Esophagus squamous epithelium (tissue), 4 donors: Measurements from ENCODE around the gene PRKCZ.

Source experiments
- POLR2A ChIP-seq, 4 donors: fragments of 450-650 bp; IDR thresholded peaks; one replicate each; pipeline ENCODE4 v1.6.1; 2017; ENCODE audit warnings: antibody characterized with exemption in 4 of 4, mild to moderate bottlenecking in 4 of 4, moderate library complexity in 3 of 4
- TF ChIP-seq, protein P1 (sequence below), 6 experiments: fragments of 450-650 bp in 4 of 6; fragments of 200-600 bp in 2 of 6; sonication (generic) in 2 of 6; IDR thresholded peaks; one replicate each; pipeline ENCODE4 v1.5.1; 2016 to 2019; ENCODE audit warnings: antibody characterized with exemption in 6 of 6, mild to moderate bottlenecking in 4 of 6, moderate library complexity in 4 of 6

GRCh38 chr1:2232916-2233438 is 182.8 kb downstream of the PRKCZ start:
- TF ChIP-seq, protein P1, sequence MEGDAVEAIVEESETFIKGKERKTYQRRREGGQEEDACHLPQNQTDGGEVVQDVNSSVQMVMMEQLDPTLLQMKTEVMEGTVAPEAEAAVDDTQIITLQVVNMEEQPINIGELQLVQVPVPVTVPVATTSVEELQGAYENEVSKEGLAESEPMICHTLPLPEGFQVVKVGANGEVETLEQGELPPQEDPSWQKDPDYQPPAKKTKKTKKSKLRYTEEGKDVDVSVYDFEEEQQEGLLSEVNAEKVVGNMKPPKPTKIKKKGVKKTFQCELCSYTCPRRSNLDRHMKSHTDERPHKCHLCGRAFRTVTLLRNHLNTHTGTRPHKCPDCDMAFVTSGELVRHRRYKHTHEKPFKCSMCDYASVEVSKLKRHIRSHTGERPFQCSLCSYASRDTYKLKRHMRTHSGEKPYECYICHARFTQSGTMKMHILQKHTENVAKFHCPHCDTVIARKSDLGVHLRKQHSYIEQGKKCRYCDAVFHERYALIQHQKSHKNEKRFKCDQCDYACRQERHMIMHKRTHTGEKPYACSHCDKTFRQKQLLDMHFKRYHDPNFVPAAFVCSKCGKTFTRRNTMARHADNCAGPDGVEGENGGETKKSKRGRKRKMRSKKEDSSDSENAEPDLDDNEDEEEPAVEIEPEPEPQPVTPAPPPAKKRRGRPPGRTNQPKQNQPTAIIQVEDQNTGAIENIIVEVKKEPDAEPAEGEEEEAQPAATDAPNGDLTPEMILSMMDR (IDR thresholded peaks at IDR 0.05), result no peak
- TF ChIP-seq POLR2A (IDR thresholded peaks at IDR 0.05), result no peak
